Measurements from ENCODE around the gene CD2AP. TPM values are rescaled to one million over a fixed set of nuclear protein-coding genes. Genes with fewer than 3 reads are reported as not detected.

Gene CD2AP
- total and polyA plus RNA-seq, 2 experiments from 2014 or later, result 9.8 to 19.2 TPM

DNA sequence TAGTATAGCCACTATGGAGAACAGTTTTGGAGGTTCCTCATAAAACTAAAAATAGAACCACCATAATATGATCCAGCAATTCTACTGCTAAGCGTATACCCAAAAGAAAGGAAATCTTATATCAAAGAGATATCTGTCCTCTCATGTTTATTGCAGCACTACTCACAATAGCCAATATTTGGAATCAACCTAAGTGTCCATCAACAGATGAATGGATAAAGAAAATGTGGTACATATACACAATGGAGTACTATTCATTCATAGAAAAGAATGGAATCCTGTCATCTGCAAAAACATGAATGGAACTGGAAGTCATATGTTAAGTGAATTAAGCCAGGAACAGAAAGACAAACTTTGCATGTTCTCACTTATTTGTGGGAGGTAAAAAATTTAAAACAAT, 5.7 kb upstream of the CD2AP start:
- Histone ChIP-seq H3K27me3 (no peaks in the 10 kb centered on the region), H3K36me3 (no peaks in the 10 kb centered on the region), H3K4me3 (no peak overlapping the region), H3K9me3 (ENCODE audit: low read depth) (no peaks in the 10 kb centered on the region), H3K27ac (no peak overlapping the region), H3K4me1 (ENCODE audit: low read depth) (no peaks in the 10 kb centered on the region)
- TF ChIP-seq, protein P1, sequence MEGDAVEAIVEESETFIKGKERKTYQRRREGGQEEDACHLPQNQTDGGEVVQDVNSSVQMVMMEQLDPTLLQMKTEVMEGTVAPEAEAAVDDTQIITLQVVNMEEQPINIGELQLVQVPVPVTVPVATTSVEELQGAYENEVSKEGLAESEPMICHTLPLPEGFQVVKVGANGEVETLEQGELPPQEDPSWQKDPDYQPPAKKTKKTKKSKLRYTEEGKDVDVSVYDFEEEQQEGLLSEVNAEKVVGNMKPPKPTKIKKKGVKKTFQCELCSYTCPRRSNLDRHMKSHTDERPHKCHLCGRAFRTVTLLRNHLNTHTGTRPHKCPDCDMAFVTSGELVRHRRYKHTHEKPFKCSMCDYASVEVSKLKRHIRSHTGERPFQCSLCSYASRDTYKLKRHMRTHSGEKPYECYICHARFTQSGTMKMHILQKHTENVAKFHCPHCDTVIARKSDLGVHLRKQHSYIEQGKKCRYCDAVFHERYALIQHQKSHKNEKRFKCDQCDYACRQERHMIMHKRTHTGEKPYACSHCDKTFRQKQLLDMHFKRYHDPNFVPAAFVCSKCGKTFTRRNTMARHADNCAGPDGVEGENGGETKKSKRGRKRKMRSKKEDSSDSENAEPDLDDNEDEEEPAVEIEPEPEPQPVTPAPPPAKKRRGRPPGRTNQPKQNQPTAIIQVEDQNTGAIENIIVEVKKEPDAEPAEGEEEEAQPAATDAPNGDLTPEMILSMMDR (IDR thresholded peaks at IDR 0.05; ENCODE audit: low read depth, low read length), result no peak
- DNase-seq (ENCODE audit: low read depth in 1 of 2, low spot score in 1 of 2), result no peak

DNA sequence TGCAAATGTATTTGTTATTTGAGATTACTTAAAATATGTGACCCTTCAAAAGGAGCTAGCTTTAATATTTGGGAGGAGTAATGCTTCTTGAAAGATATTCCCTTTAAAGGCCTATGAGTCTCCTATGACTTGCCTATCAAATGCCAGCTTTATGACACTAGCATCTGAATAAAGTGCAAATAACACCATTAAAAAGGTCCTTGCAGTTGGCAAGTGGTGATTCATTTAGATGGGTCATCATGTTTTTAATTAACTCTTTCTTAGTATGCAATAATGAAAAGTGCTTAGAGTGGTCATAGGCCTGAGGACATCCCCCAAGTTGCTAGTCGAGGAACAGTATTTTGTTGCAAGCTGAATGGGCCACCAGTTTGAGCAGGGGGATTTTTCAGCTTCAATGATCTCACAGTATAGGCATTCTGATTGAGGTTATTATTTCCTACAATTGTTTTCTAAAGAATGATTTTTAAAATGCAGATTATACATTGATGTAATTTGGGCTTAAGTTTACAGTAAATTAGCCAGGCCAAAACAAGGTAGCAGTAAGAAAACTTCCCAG, 3.7 kb upstream of the CD2AP start:
- no peaks in the 10 kb centered on the region for H3K27me3 ChIP-seq
- no peak for DNase-seq (ENCODE audit: low read depth in 1 of 2, low spot score in 1 of 2)
- H3K4me3 ChIP-seq, result no peak overlapping the region
- no peak overlapping the region for H3K27ac ChIP-seq
- H3K36me3 ChIP-seq, result no peaks in the 10 kb centered on the region
- no peaks in the 10 kb centered on the region for H3K9me3 ChIP-seq (ENCODE audit: low read depth)
- TF ChIP-seq, protein P1 (IDR thresholded peaks at IDR 0.05; ENCODE audit: low read depth, low read length), result no peak
- H3K4me1 ChIP-seq (ENCODE audit: low read depth), result no peaks in the 10 kb centered on the region

DNA sequence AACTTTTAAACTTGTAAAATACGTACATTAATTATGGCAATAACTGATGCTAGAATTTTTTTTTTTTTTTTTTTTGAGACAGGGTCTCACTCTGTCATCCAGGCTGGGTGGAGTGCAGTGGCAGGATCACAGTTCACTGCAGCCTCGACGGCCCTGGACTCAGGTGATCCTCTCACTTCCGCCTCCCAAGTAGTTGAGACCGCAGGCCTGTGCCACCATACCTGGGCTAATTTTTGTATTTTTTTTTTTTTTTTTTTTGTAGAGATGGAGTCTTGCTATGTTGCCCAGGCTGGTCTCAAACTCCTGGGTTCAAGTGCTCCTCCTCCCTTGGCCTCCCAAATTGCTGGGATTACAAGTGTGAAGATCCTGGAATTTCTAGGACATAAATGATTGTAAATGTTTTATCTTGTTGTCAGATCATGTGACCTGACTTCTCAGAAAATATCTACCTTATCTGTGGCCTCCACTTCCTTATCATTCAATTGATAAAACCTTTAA, 2.2 kb upstream of the CD2AP start:
- no peaks in the 10 kb centered on the region for H3K9me3 ChIP-seq (ENCODE audit: low read depth)
- H3K27me3 ChIP-seq, result no peaks in the 10 kb centered on the region
- H3K4me1 ChIP-seq (ENCODE audit: low read depth), result peaks cover 11% of the 10 kb centered on the region
- no peaks in the 10 kb centered on the region for H3K36me3 ChIP-seq
- no peak for DNase-seq (ENCODE audit: low read depth in 1 of 2, low spot score in 1 of 2)
- TF ChIP-seq, protein P1 (IDR thresholded peaks at IDR 0.05; ENCODE audit: low read depth, low read length), result no peak
- no peak overlapping the region for H3K4me3 ChIP-seq
- no peak overlapping the region for H3K27ac ChIP-seq

DNA sequence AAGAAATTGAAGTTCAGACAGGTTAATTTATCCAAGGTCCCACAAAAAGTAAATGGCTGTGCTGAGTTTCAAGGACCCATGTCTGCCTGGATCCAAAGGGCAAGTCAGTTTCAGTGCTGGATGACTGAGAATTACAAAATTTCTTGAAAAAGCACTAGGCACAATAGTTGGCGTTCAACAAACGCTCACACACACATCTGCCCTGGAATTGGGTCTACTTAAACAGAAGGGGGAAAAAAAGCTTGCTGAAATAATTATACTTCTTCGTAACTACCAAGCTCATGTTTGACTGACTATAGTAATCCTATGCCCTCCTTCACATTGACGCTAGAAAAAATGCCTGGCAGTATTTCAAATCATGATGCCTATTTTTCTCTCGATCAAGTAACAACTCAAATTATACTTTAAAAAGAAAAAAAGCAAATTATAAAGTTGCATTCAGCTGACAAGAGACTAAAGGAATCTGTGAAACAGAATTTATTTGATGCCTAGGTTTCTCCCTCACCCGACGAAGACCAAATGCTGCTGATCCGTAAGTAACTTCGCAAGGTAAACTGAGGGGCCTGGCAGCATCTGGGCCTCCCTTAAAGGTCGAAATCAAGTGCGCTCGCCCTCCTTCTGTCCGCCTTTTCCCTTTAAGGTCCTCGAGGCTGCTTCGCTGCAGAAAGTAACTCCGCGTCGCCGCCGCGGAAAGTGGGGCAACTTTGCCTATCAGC, 650 bp upstream of the CD2AP start:
- Histone ChIP-seq H3K4me3 (peak overlapping the region; percentile 53), H3K27me3 (no peaks in the 10 kb centered on the region), H3K36me3 (no peaks in the 10 kb centered on the region), H3K9me3 (ENCODE audit: low read depth) (no peaks in the 10 kb centered on the region), H3K4me1 (ENCODE audit: low read depth) (peaks cover 14% of the 10 kb centered on the region), H3K27ac (peak overlapping the region; percentile 90)
- TF ChIP-seq, protein P1 (IDR thresholded peaks at IDR 0.05; ENCODE audit: low read depth, low read length), result no peak
- no peak for DNase-seq (ENCODE audit: low read depth in 1 of 2, low spot score in 1 of 2)

DNA sequence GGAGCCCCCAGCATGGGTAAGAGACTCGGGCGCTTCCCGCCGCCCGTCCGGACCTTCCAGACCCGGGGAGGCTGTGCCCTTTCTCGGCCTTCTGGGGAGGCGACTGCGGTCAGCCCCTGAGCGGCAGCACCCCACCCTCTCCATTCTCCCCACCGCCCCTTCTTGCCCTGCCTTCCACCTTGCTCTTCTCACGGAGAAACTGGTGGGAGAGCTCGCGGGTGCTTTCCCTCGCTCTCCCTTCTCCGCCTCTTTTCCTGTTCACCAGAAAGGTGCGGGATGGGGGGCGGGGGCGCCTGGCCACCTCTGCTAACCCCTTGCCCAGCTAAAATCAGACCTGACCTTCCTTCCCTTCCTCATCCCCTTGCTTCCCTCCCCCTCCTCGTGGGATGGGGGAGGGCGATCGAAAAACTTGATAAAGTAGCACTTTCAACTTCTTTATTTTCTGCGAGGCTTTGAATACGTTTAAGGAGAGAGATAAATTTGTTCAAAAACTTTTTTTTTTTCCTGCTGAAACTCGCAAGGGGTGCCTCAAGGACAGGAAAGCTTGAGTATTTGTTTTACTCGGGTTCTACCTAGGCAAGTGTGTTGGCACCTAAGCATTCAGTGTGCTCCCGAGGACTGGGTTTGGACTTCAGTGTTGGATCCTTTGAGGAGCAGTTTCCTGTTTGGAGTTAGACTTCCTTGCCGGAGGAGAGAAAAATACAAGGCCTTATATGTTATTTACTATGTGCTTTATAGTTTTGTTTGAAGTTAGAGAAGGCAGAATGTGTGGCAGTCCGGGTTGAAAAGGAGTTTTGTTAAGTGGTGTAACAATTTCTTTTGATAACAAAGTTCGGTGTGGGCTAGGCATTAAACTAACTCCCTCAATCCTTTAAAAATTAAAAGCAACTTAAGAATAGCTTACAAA, 897 bp downstream of the CD2AP start:
- no peaks in the 10 kb centered on the region for H3K36me3 ChIP-seq
- TF ChIP-seq, protein P1 (IDR thresholded peaks at IDR 0.05; ENCODE audit: low read depth, low read length), result no peak
- DNase-seq (ENCODE audit: low read depth in 1 of 2, low spot score in 1 of 2), result peak; percentile 35 to 38
- no peaks in the 10 kb centered on the region for H3K9me3 ChIP-seq (ENCODE audit: low read depth)
- peak overlapping the region; percentile 53 for H3K4me3 ChIP-seq
- H3K27ac ChIP-seq, result peak overlapping the region; percentile 90
- H3K4me1 ChIP-seq (ENCODE audit: low read depth), result peaks cover 14% of the 10 kb centered on the region
- H3K27me3 ChIP-seq, result no peaks in the 10 kb centered on the region

Data from cardiac muscle cell (in vitro differentiated cells and primary cell).